Trophoblast cell (in vitro differentiated cells and primary cell): ENCODE measurements around the gene TNNI3K.

Experiments
- DNase-seq, 2 donors: peaks; one replicate each; pipeline ENCODE4 v3.0.0-alpha.2; 2016
- H2AFZ ChIP-seq: 2 replicates; pipeline ENCODE4 v1.6.1; 2013; ENCODE audit warnings: low read length, moderate library complexity, mild to moderate bottlenecking; ENCODE audit not compliant: insufficient read depth, poor library complexity
- H2AK5ac ChIP-seq: 2 replicates; pipeline ENCODE4 v1.6.1; 2013; ENCODE audit warnings: mild to moderate bottlenecking, low read length
- H2BK120ac ChIP-seq: 2 replicates; pipeline ENCODE4 v1.6.1; 2013; ENCODE audit warnings: low read length, mild to moderate bottlenecking, moderate library complexity; ENCODE audit not compliant: insufficient read depth, poor library complexity
- H2BK12ac ChIP-seq: 2 replicates; pipeline ENCODE4 v1.6.1; 2013; ENCODE audit warnings: mild to moderate bottlenecking, low read length, moderate library complexity
- H2BK5ac ChIP-seq: 2 replicates; pipeline ENCODE4 v1.6.1; 2013; ENCODE audit warnings: low read length, low read depth, moderate library complexity, mild to moderate bottlenecking; ENCODE audit not compliant: poor library complexity
- H3K14ac ChIP-seq: 2 replicates; pipeline ENCODE4 v1.6.1; 2013; ENCODE audit warnings: mild to moderate bottlenecking, low read length
- H3K18ac ChIP-seq: 2 replicates; pipeline ENCODE4 v1.6.1; 2013; ENCODE audit warnings: mild to moderate bottlenecking, low read length
- H3K23ac ChIP-seq: 2 replicates; pipeline ENCODE4 v1.6.1; 2013; ENCODE audit warnings: low read length
- H3K27ac ChIP-seq: 2 replicates; pipeline ENCODE4 v1.5.1; 2013; ENCODE audit warnings: low read depth, mild to moderate bottlenecking, inconsistent platforms, low read length, moderate library complexity
- H3K27me3 ChIP-seq: 2 replicates; pipeline ENCODE4 v1.6.1; 2013; ENCODE audit warnings: inconsistent platforms, mild to moderate bottlenecking, low read length, moderate library complexity; ENCODE audit not compliant: insufficient read depth
- H3K36me3 ChIP-seq, 2 experiments: 1 replicate in 1 of 2; 2 replicates in 1 of 2; pipeline ENCODE4 v1.6.1; 2013; ENCODE audit warnings: low read length in 2 of 2, mild to moderate bottlenecking in 2 of 2, moderate library complexity in 1 of 2; ENCODE audit not compliant: insufficient read depth in 2 of 2, control insufficient read depth in 1 of 2
- H3K4ac ChIP-seq: 2 replicates; pipeline ENCODE4 v1.6.1; 2013; ENCODE audit warnings: low read depth, mild to moderate bottlenecking, low read length, moderate library complexity
- H3K4me1 ChIP-seq, 2 experiments: 1 replicate in 1 of 2; 2 replicates in 1 of 2; pipeline ENCODE4 v1.6.1; 2013; ENCODE audit warnings: low read length in 2 of 2, mild to moderate bottlenecking in 2 of 2, moderate library complexity in 1 of 2; ENCODE audit not compliant: insufficient read depth in 2 of 2, control insufficient read depth in 1 of 2
- H3K4me2 ChIP-seq: 2 replicates; pipeline ENCODE4 v1.6.1; 2013; ENCODE audit warnings: inconsistent platforms, mild to moderate bottlenecking, low read length, moderate library complexity
- H3K4me3 ChIP-seq: 2 replicates; pipeline ENCODE4 v1.5.1; 2013; ENCODE audit warnings: mild to moderate bottlenecking, low read depth, low read length, inconsistent platforms
- H3K79me1 ChIP-seq: one replicate; pipeline ENCODE4 v1.6.1; 2013; ENCODE audit warnings: low read length
- H3K79me2 ChIP-seq: 2 replicates; pipeline ENCODE4 v1.6.1; 2013; ENCODE audit warnings: low read length, mild to moderate bottlenecking; ENCODE audit not compliant: control insufficient read depth, insufficient read depth, poor library complexity
- H3K9ac ChIP-seq: 2 replicates; pipeline ENCODE4 v1.6.1; 2013; ENCODE audit warnings: mild to moderate bottlenecking, low read length
- H3K9me3 ChIP-seq: 2 replicates; pipeline ENCODE4 v1.6.1; 2013; ENCODE audit warnings: low read depth, mild to moderate bottlenecking, control low read depth, inconsistent platforms, low read length; ENCODE audit not compliant: insufficient read depth
- H4K12ac ChIP-seq: 2 replicates; pipeline ENCODE4 v1.6.1; 2013; ENCODE audit warnings: low read depth, mild to moderate bottlenecking, low read length, moderate library complexity
- H4K8ac ChIP-seq: 2 replicates; pipeline ENCODE4 v1.6.1; 2013; ENCODE audit warnings: low read depth, mild to moderate bottlenecking, low read length, moderate library complexity
- H4K91ac ChIP-seq: one replicate; pipeline ENCODE4 v1.6.1; 2013; ENCODE audit warnings: low read depth, mild to moderate bottlenecking, low read length, moderate library complexity
- WGBS: extraction: QIAGEN DNeasy Blood & Tissue Kit; methylation state at CpG from one replicate; pipeline ENCODE4 v1.1.7; 2013; ENCODE audit warnings: missing lambda C conversion rate; ENCODE audit not compliant: insufficient read length, insufficient coverage; ENCODE audit errors: extremely low coverage; 5-methylcytosine and 5-hydroxymethylcytosine counted together

The TNNI3K gene

GRCh38 chr1:74437035-74437434, 201.8 kb downstream of the TNNI3K start:
- Histone ChIP-seq H3K4me1 (no peaks in the 10 kb centered on the region), H3K79me2 (no peaks in the 10 kb centered on the region), H3K23ac (no peak overlapping the region), H4K91ac (no peak overlapping the region), H3K27me3 (no peaks in the 10 kb centered on the region), H2BK120ac (no peak overlapping the region), H2BK5ac (no peak overlapping the region), H3K79me1 (no peaks in the 10 kb centered on the region), H3K4ac (no peak overlapping the region), H3K36me3 (no peaks in the 10 kb centered on the region), H3K9me3 (no peaks in the 10 kb centered on the region), H3K9ac (no peak overlapping the region), H3K27ac (no peak overlapping the region), H3K18ac (no peak overlapping the region), H2AFZ (no peak overlapping the region), H3K14ac (no peak overlapping the region), H4K12ac (no peak overlapping the region), H3K4me2 (no peak overlapping the region), H3K4me3 (no peak overlapping the region), H2AK5ac (no peak overlapping the region), H2BK12ac (no peak overlapping the region), H4K8ac (no peak overlapping the region)
- DNase-seq: no peak
- no CpG with 5 or more reads among the region's 1 CpG for WGBS

DNA sequence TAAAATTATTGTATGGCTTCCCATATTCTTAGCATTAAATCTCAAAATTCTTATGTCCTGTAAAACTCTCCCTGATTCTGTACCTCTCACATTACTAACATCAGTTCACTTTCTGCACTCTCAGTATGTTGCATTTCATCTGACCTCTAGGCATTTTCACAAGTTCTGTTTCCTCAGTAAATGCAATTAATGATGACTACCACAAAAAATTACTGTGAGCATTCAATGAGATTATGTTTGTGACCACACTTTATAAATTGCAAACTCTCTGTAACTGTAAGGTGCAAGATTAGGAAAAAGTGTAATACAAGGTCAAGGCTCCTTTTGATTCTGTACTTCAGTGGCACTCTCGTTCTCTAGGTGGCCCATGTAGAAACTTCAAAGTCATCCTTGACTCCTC, 216.8 kb downstream of the TNNI3K start:
- Histone ChIP-seq H4K91ac (no peak overlapping the region), H3K4me1 (no peaks in the 10 kb centered on the region), H3K9ac (no peak overlapping the region), H3K36me3 (no peaks in the 10 kb centered on the region), H3K27ac (no peak overlapping the region), H3K18ac (no peak overlapping the region), H2AFZ (no peak overlapping the region), H3K4ac (no peak overlapping the region), H3K4me3 (no peak overlapping the region), H3K27me3 (no peaks in the 10 kb centered on the region), H3K9me3 (no peaks in the 10 kb centered on the region), H2BK12ac (no peak overlapping the region), H3K4me2 (no peak overlapping the region), H4K8ac (no peak overlapping the region), H3K79me1 (no peaks in the 10 kb centered on the region), H2BK5ac (no peak overlapping the region), H2BK120ac (no peak overlapping the region), H3K14ac (no peak overlapping the region), H3K23ac (no peak overlapping the region), H4K12ac (no peak overlapping the region), H2AK5ac (no peak overlapping the region), H3K79me2 (no peaks in the 10 kb centered on the region)
- no CpG with 5 or more reads among the region's 1 CpG for WGBS
- DNase-seq: no peak

- Histone ChIP-seq H3K79me2 (no peaks in the 10 kb centered on the region), H3K9ac (no peak overlapping the region), H3K14ac (no peak overlapping the region), H3K9me3 (no peaks in the 10 kb centered on the region), H4K12ac (no peak overlapping the region), H4K8ac (no peak overlapping the region), H3K4me2 (no peak overlapping the region), H3K23ac (no peak overlapping the region), H3K4me1 (no peaks in the 10 kb centered on the region), H3K4ac (no peak overlapping the region), H3K18ac (no peak overlapping the region), H4K91ac (no peak overlapping the region), H2BK120ac (no peak overlapping the region), H3K4me3 (no peak overlapping the region), H3K36me3 (no peaks in the 10 kb centered on the region), H3K27ac (no peak overlapping the region), H2BK12ac (no peak overlapping the region), H2AFZ (no peak overlapping the region), H2BK5ac (no peak overlapping the region), H3K79me1 (no peaks in the 10 kb centered on the region), H3K27me3 (no peaks in the 10 kb centered on the region), H2AK5ac (no peak overlapping the region)
- WGBS: no CpG with 5 or more reads among the region's 2 CpGs
- no peak for DNase-seq
Measured at GRCh38 chr1:74453277-74453676, 218.1 kb downstream of the TNNI3K start.

DNA sequence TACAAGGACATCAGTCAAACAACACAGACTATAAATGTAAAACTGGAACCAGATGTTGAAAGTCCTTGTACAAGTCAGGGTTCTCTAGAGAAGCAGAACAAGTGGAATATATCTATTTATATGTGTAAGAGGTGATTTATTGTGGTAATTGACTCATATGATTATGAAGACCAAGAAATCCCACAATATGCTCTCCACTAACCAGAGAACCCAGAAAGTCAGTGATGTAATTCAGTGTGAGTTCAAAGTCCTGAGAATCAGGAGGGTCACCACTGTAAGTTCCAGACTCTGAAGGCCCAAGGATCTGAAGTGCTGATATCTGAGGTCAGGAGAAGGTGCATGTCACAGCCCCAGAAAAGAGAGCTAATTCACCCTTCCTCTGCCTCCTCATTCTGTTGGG, 220.2 kb downstream of the TNNI3K start:
- Histone ChIP-seq H3K4me1 (no peaks in the 10 kb centered on the region), H2BK5ac (no peak overlapping the region), H2AK5ac (no peak overlapping the region), H4K91ac (no peak overlapping the region), H3K18ac (no peak overlapping the region), H3K23ac (no peak overlapping the region), H3K27ac (no peak overlapping the region), H3K9ac (no peak overlapping the region), H3K4ac (no peak overlapping the region), H3K4me2 (no peak overlapping the region), H2BK120ac (no peak overlapping the region), H3K79me2 (no peaks in the 10 kb centered on the region), H3K14ac (no peak overlapping the region), H4K12ac (no peak overlapping the region), H3K79me1 (no peaks in the 10 kb centered on the region), H3K27me3 (no peaks in the 10 kb centered on the region), H3K4me3 (no peak overlapping the region), H3K9me3 (no peaks in the 10 kb centered on the region), H3K36me3 (no peaks in the 10 kb centered on the region), H2AFZ (no peak overlapping the region), H4K8ac (no peak overlapping the region), H2BK12ac (no peak overlapping the region)
- no peak for DNase-seq

- H2AFZ ChIP-seq: no peak overlapping the region
- no peak overlapping the region for H3K18ac ChIP-seq
- no peak overlapping the region for H2BK5ac ChIP-seq
- H3K79me1 ChIP-seq: no peaks in the 10 kb centered on the region
- DNase-seq: no peak
- H2BK120ac ChIP-seq: no peak overlapping the region
- H3K9ac ChIP-seq: no peak overlapping the region
- no peak overlapping the region for H2AK5ac ChIP-seq
- no peak overlapping the region for H4K8ac ChIP-seq
- no peak overlapping the region for H2BK12ac ChIP-seq
- no peak overlapping the region for H3K23ac ChIP-seq
- H3K4me2 ChIP-seq: no peak overlapping the region
- WGBS: no CpG with 5 or more reads among the region's 2 CpGs
- H3K79me2 ChIP-seq: no peaks in the 10 kb centered on the region
- no peak overlapping the region for H3K4ac ChIP-seq
- H4K12ac ChIP-seq: no peak overlapping the region
- no peaks in the 10 kb centered on the region for H3K4me1 ChIP-seq
- no peak overlapping the region for H3K4me3 ChIP-seq
- H3K14ac ChIP-seq: no peak overlapping the region
- H3K27ac ChIP-seq: no peak overlapping the region
- no peak overlapping the region for H4K91ac ChIP-seq
- H3K9me3 ChIP-seq: no peaks in the 10 kb centered on the region
- H3K36me3 ChIP-seq: no peaks in the 10 kb centered on the region
- H3K27me3 ChIP-seq: no peaks in the 10 kb centered on the region
Measured at GRCh38 chr1:74457253-74457652, 222.1 kb downstream of the TNNI3K start.
